ENCODE measurements around the gene FNDC3A. TPM values are rescaled to one million over a fixed set of nuclear protein-coding genes. Genes with fewer than 3 reads are reported as not detected.

Gene FNDC3A
- polyA plus RNA-seq, 5 donors, result 46.9 to 79.6 (median 71.5) TPM

DNA sequence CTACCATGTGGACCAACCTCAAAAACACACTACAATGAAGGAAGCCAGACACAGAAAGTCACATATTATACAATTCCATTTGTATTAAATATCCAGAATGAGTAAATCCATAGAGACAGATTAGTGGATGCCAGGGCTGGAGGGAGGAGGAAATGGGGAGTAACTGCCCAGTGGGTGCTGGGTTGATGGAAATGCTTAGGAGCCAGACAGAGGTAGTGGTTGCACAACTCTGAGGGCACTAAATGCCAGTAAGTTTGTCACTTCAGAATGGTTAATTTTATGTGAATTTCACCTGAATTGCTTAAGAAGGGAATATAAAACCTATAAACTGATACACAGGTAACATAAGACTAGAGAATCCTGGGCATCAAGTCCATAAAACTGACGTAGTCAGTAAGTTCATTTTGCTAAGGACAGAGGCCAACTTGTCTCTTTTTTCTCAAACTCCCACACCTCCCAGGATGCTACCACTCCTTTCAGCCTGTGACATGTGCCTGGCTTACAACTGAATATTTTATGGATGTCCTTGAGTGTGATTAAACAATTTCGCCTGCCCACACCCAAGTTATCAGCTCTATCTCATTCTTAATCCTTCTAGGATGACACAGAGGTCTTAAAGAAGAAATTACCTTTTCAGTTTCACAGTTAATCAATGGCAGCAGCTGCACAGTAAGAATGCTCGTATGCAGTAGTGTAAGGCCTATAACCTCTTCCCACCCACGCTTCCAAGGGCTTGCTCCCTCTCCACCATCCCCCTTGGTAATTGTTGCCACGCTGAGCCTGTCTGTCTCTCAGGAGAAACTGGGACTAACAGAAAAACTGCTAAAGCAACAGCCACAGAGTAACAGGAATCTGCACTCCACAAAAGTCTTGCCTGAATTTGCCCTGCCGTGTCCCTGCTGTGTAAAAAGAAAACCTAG, 238.5 kb downstream of the FNDC3A start:
- no peak for DNase-seq

DNA sequence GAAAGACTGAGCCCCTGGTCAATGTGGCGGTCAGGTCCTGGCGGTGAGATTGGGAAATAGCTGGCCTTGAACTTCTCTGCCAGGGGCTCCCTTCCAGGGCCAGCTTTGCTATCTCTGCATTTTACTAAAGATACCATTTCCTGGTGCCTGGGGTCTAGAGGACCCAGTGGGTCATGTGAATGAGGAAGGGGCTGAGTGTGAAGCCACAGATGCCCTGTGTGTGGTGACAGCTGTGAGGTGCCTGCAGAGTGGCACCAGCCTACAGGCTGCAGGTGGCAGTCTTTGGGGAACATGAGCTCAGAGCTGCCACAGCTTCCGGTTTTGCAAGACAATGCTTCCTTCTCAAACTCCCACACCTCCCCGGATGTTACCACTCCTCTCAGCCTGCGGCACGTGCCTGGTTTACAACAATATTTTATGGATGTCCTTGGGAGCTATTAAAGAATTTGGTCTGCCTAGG, 239.2 kb downstream of the FNDC3A start:
- DNase-seq, result no peak

DNA sequence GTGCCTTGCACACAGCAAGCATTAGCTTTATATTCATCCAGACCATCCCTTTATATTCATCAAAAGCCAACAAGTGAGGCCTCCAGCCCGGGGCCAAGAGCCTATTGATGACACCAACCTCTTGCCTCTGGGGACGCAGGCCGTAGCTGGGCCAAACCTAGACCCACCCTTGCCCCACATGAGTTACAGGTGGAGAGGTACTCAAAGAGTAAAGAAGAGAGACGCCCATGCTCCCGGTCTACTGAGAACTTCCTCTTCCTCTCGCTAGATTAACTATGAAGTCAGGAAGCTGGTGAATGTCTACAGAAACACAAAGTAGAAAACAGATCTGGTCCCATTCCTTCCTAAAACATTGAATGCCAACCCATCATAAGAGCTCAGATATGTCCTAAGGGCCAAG, 240.6 kb downstream of the FNDC3A start:
- no peak for DNase-seq

DNA sequence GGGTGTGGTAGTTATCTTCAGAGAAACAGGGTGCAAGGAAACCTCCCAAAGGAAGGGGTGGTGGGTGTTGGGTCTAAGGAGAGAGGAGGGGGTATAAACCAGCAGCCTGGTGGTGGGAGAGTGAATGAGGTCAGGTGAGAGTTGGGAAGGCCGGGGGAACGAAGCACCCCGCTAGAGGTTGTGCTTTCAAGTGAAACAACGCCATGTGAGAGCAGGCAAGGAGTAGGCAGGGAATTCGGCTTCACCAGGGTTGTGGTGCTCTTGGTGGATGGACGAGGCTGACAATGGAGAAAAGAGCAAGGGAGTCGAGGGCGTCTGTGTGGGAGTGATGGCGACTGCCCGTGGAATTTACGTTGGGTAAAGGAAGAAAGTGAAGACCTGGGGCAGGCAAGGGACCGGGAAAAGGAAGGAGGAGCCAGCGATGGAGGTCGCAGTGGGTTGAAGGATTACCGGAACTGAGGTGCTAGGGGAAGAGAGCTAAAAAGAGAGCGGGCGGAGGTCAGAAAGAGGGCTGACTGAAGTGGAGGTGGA, 242.3 kb downstream of the FNDC3A start:
- no peak for DNase-seq

DNA sequence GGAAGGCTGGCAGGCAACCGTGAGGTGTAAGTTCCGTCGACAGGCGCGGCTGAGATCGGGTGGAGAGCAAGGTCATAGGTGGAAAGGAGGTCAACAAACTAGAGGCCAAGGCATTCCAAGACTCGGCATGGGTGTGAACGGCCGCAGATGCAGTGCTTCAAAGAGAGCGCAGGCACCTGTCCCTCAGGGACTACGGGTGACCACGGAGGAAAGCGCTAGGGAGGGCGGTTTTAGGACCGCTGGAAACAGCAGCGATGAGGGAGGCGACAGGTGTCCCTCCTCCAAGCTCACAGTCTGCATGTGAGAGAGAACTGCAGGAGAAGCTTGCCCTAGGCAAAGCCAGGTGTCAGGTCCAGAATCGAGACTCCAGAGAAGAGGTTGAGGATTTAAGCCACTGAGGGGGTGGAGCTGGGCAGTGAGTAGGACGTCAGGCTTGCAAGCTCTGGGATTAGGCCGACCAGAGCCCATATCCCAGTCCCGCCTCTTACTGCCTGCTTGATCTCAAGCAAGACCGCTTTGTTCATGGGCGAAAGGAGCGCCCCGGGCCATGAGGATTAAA, 242.9 kb downstream of the FNDC3A start:
- no peak for DNase-seq

DNA sequence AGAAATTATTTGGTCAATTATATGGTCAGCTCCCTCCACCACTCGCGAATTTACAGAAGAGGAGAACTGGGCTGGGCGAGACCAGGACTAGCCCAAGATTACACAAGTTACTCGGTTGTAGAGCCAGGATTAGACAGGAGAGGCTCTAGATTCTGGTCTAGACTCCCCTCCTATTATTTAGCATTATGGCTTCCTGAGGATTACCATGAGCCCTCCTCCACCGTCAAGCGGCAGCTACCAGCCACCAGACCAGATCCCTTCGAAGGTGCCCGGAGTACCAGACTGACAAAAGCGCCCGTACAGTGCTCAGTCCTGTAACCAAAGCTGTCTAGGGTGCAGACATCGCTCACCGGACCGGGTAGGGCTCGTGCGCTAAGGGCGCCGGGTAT, 243.9 kb downstream of the FNDC3A start:
- no peak for DNase-seq

DNA sequence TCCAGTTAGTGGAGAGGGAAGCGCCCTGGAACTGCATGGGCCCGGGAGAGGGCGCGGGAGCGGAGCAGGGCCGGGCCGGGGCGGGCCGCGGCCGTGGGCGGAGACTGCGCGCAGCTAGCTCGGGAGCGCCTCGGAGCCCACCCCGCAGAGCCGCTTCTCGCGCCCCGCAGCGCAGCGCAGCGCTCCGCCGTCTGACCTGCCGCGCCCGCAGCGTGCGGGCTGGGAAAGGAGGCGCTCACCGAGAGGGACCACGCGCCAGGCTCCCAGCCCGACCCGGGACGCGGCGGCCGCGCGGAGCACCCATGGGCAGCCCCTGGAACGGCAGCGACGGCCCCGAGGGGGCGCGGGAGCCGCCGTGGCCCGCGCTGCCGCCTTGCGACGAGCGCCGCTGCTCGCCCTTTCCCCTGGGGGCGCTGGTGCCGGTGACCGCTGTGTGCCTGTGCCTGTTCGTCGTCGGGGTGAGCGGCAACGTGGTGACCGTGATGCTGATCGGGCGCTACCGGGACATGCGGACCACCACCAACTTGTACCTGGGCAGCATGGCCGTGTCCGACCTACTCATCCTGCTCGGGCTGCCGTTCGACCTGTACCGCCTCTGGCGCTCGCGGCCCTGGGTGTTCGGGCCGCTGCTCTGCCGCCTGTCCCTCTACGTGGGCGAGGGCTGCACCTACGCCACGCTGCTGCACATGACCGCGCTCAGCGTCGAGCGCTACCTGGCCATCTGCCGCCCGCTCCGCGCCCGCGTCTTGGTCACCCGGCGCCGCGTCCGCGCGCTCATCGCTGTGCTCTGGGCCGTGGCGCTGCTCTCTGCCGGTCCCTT, 244.5 kb downstream of the FNDC3A start, which contains the start of gene MLNR:
MLNR (plus strand) TSS at position 303 of the 820 bp plus-strand sequence; CDS start at position 303, 0 bp downstream.
- DNase-seq, result peak; percentile 26 to 43

DNA sequence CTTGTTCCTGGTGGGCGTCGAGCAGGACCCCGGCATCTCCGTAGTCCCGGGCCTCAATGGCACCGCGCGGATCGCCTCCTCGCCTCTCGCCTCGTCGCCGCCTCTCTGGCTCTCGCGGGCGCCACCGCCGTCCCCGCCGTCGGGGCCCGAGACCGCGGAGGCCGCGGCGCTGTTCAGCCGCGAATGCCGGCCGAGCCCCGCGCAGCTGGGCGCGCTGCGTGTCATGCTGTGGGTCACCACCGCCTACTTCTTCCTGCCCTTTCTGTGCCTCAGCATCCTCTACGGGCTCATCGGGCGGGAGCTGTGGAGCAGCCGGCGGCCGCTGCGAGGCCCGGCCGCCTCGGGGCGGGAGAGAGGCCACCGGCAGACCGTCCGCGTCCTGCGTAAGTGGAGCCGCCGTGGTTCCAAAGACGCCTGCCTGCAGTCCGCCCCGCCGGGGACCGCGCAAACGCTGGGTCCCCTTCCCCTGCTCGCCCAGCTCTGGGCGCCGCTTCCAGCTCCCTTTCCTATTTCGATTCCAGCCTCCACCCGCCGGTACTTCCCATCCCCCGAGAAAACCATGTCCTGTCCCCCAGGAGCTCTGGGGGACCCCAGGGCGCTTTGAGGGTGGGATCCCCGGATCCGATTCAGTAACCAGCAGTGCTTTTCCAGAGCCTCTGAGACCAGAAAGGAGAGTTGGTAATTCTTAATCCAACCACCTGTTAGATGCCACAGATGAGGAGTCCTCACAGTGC, 245.3 kb downstream of the FNDC3A start:
- DNase-seq, result no peak

DNA sequence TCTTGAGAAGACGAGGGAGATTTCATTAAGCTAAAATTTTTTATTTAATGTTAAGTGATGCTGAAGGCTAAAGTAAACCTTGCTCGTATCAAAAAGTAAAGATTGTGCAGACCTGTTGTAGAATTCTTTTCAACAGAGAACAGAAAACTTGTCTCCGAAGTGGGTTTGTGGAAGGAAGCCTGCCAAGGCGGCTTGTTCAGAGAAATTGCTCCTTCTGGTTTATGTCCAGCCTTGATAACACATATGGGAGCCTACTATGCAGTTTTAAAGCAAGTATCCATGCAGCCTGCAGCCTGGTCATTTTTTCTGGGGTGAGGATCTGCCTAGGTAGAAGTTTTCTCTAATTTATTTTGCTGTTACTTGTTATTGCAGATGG, 245.9 kb downstream of the FNDC3A start:
- no peak for DNase-seq

DNA sequence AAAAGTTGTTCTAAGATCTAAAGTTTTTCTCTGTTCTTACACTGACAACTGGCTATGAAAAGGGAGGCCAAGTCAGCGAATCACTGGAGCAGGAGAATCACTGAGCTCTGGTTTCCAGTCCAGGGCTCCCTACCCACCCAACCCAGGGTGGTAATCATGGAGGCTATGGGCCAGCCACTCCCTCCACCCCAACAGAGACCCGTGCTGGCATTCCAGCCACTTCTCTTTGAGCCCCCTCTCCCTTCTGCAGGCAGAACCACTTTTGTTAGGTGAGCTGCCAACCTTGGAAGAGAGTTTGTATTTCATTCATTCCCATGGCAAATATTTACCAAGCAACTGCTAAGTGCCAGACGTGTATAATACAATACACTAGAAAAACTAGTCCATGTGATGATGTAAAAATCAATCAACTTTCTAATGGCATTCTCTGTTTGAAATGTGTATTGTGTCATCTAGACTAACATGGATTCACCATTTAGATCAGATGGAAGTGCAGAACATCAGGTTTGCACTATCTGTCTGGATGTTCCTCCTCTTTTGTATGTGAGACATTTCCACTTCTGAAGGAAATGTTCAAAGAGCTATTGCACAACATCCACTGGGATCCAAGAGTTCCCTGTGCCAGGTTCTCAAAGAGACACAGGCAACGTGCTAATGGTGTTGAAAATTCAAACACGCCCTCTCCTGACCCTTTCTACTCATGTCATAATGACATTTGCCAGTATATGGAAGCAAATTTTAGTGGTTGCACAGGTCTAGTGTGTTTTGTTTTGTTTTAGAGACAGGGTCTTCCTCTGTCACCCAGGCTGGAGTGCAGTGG, 249.7 kb downstream of the FNDC3A start:
- peak; percentile 30 to 32 for DNase-seq

DNA sequence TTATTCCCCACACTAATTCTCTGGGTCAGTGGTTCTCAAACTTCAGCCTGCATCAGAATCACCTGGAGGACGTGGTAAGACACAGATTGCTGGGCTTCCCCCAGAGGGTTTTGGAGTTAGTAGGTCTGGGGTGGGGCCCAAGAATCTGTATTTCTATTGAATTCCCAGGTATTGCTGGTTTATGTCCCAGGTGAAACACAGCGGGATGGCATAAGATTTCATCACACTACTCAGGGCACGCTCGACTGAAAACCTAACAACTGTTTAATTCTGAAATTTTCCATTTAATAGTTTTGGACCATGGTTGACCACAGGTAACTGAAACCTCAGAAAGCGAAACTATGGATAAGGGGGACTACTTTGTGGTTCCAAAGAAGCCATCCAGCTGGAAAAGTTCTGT, 250.9 kb downstream of the FNDC3A start:
- no peak for DNase-seq

DNA sequence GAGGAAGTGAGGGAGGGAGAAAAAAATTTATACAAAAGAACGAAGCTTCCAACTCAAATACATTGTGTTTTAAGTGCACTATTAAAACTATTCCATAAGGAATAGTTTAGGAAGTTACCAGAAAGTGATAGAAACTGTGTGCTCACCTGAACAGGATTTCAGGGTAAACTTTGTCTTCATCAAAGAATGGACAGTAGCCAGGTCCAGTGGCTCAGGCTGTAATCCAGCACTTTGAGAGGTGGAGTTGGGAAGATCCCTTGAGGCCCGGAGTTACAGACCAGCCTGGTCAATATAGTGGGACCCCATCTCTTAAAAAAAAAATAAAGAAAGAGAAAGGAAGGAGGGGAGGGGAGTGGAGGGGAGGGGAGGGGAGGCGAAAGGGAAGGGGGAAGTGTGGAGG, 259.0 kb downstream of the FNDC3A start:
- no peak for DNase-seq

DNA sequence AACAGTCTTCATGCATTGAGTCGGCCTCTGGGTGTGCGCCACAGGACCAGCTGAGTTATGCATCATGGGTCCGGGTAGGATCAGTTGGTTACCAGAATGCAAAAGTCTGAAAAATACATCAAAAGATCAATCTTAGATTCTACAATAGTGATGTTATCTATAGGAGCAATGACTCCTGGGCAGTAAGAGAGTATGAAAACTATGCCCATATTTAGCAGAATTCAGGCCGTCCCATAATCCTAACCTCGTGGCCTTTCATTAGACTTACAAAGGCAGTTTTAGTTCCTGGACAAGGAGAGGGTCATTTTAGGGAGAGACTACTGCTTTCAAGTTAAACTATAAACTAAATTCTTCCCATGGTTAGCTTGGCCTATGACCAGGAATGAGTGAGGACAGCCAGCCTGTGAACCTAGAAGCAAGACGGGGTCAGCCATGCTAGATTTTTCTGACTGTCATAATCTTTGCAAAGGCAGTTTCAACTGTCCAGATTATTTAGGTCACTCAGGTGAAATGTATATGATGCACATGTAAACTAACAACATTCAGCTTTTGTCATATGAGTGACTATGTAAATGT, 260.2 kb downstream of the FNDC3A start:
- no peak for DNase-seq

DNA sequence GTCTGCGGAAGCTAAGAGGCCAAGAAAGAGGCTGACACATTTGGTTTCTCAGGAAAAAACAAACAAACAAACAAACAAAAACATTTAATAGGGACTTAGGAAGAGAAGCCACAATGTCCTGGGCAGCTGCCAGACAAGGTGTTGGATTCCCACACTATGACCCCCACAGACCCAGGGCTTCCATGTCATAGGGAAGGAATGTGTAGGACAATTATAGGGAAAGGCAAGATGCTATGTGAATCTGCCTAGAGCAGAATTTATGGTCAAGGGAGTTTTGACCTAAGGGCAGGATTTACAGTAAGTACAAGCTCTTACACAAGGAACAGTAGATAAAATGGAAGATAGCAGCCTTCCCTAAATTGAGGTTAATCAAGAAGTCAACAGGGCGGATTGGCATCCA, 262.9 kb downstream of the FNDC3A start:
- no peak for DNase-seq

DNA sequence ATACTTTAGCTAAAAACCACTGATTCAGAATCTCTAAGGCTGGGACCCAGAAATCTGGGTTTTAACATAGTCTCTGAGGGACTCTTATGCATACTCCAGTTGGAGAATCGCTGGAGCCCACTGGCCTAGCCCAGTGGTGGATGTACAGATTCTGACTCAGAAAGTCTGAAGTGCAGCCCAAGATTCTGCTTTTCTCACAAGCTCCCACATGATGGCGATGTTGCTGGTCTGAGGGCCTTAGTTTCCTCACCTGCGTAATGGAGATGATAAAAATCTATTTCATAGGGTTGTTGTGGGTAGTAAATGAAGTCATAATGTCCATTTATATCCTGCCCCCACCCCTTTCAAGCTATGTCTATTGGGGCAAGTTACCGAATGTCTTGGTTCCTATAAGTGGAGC, 264.3 kb downstream of the FNDC3A start:
- DNase-seq, result no peak

DNA sequence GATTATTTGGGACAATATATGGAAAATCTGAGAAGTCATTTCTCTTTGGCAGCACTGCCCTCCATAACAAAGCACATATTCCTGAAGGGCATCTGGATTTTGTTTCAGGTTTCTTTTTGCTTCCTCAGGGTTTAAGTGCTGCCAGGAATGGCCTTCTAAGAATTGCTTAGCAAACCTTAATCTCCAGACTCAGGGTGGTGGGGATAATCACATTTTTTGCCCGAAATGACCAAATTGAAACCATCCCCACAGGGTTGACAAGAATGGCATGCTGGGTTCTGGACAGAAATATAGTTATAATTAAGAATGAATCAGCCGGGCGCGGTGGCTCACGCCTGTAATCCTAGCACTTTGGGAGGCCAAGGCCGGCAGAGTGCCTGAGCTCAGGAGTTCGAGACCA, 265.6 kb downstream of the FNDC3A start:
- DNase-seq, result no peak

DNA sequence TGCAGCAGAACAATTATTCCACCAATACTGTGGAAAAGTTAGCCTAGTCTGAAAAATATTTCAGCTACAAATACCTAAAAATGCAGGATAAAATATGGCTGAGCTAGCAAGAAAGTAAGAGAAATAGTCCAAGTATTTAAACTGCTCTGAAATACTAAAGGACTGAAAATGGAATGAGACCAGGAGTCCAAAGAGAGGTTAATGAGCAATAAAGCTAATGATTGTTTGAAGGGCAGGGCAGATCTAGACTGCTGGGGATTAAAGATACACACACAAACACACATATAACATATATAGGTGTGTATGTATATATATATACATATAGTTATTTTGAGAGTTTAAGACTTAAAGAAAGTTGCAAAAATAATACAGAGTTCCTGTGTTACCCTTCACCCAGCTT, 269.4 kb downstream of the FNDC3A start:
- DNase-seq, result no peak

DNA sequence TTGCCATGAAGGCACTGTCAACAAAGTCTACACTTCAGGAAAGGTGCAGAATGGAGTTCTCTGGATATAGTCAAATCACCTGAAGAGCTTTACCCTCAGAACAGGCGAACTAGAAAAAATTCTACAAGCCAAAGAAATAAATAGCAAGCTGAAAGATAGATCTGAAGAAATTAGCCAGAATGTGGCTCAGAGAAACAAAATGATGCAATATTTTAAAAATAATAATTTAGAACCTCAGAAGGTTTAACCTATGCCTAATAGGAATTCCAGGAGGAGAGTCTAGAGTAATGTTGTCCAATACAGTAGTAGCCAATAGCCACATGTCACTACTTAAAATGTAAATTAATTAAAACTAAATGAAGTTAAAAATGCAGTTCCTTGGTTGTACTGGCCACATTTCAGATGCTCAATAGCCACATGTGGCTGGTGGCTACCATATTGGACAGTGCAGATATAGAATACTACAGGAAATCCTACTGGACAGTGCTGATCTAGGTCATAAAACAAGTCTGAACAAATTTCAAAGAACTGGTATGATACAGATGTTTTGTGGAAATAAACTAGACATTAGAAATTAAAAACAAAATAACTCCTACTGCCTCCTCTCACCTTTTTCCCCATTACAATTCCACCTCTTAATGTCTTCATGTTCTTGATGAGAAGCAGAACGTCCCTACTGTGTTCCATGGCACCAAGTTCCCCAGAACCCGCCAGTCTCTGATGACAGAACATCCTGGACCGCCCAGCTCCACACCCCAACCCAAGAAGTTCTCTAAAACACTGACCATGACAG, 271.3 kb downstream of the FNDC3A start:
- no peak for DNase-seq
